NCI-H2029 (cell line): ENCODE data around the gene ARID5B.
"Not testable (repeated sequence)": the region's sequence is repeated elsewhere in the genome, so short reads cannot be mapped to it uniquely, and the experiment has no call there.

Experiments
- DNase-seq: peaks from one replicate; lab custom pipeline; 2025; lab: John Stamatoyannopoulos, UW

Gene ARID5B

DNA sequence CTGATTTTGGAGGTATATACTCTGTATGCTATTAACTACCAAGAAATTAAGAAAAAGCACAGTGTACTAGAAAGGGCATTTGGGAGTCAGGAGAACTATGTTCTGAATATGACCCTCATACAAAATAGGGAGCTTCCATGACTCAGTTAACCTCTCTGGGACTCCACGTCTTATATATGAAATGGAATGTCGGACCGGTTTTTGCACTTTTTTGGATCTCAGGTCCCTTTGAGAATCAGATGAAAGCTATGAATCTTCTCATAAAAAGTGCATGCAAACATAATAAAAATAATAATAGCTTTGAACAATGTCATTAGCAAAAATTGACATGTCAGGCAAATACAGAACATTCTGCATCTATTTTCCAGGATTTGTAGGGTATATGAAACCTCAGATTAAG, 113.0 kb downstream of the ARID5B start:
- DNase-seq = no peak

DNA sequence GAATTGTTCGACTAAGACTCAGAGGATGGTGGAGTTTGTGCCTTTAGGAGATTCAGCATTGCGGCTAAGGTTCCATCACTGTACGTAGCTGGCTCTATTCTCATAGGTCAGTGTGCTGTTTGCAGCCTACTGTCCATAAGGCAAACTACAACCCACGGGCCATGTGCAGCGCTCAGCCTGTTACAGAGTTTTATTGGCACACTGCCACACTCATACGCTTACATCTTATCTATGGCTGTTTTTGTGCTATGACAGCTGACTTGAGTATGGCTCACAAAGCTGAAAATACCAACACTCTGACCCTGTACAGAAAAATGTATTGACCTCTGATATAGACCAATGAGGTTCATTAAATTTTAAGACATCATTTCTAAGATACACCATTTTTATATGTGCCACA, 114.5 kb downstream of the ARID5B start:
- no peak for DNase-seq

DNA sequence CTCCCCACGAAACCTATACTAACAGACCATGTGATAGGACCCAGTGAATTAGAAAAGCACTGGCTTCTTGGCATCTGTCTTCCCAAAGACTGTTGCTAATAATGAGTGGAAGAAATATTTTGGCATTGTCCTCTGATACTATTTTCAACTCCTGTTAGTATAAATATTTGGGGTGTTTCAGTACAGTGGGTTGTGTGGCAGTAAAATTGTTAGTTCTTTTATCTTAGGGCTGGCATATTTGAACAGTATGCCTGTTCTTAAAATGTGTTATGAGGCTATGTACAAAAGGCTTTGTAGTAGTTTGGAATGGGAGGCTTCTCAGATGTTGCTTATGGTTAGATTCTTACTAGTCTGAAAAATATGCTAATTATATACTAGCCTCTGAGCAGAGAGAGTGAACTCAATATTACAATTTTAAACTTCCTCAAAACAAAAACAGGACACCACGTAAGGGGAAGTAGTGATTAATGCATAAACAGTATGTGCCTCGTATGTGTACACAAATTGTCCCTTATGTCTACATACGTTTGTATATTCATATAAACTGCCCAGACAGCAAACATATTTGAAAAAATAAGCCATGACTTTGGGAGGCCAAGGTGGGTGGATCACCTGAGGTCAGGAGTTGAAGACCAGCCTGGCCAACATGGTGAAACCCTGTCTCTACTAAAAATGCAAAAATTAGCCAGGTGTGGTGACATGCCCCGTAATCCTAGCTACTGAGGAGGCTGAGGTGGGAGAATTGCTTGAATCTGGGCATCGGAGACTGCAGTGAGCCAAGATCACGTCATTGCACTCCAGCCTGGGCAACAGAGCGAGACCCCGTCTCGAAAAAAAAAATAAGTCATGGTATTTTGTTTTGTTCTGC, 115.4 kb downstream of the ARID5B start:
- no peak for DNase-seq

DNA sequence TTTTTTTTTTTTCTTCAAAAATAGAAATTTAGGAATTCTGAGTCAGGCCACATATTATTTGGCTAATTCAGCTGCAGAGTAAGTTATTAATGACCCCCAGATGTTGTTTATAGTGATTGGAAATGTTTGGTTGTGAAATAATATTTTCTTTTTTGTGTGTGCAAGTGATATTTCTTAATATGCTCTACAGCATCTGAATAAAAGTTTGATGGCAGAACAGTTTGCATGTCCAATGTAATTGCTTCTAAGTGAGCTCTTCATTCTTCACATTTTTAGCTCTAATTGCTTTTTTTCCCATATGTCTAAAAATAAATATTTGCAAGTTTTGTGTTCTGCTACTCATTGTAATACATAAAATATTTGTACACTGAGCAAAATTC, 116.0 kb downstream of the ARID5B start:
- no peak for DNase-seq

DNA sequence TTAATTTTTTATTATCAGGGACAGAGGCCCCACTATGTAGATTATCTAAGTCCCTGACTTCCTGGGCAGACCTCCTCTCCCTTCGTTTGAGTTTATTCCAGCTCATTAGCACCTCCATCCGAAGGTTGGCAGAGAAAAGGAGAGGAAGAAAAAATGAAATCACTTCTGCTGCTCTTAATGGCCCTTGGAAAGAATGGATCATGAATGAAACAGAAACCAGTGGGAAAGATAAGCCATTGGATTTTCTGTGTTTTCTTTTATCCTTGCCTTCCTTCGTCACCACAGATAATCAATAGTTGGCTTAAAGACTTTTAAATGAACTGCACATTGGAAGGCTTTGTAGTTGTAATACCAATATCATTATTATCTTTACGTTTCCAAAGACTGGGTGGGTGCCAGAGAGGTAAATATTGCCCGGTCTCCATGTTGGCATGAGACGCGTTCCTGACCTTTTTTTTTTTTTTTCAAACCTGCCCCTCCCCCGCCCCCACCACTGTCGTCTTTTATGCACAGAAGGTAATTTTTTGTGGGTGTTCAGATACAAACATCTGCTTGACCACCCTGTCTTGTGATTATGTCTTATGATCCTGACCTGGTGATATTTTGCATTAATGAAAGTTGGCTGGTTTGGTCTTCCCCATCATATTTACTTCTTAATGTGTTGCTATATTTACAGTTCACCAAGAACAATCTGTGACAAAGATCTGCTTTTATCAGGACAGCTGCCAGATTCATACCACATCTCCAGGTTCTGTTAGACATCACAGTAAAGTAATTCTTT, 116.8 kb downstream of the ARID5B start:
- DNase-seq = no peak

DNA sequence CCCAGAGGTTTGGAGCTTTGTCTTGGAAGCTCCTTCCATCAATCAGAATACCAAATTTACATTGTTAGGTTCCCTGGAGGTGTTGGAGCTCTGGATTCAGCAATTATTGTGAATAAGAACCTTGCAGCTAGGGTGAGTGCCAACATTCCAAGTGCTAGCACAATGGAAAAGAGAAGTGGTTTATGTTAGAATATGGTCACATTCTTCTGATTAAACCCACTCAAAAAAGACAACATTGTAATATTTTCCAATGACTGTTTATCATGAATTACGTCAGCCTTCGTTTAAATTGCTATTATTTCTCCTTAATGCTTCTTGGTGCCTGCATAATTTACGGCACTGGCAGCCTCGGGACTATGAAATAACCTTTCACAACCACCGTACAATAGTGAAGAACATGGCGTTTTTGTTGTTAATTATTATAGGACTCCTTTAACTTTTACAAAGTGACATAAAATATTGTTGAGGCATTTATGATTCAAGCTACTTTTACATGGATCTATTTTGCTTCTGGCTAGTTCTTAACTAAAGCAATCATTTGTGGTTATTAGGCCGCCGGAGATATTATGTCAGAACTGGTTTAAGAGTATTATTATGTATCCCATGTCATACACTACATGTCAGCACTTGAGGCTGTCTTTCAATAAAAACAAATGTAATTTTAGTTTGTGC, 117.7 kb downstream of the ARID5B start:
- DNase-seq = no peak

DNA sequence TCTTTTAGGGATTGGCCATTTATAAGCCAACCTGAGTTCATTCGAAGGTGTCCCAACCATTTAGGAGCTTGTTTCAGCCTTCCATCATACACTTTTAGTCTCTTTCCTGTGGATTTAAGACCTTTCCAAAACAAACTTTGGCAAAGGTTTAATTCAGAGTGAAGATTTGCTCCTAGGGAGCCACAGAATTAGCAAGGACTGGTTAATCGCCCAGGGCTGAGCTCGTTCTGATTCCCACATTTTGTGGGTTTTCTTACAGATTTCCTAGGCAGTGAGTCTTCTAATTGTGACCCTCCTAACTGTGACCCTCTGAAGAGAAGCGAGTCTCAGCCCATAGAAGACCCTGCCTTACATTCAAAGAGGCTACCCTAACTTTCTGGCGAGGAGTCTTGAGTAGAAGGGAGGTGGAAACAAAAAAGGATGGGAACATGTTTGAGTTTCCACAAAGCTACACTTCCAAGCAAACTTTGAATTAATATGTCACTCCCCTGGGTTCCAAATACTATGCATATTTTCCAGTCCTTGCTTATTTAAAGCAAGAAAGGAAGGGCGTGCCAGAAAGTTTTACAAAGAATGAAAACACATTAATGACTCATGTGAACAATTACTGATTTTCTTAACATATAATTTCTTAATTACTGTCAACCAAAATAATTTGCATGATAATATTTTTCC, 118.3 kb downstream of the ARID5B start:
- no peak for DNase-seq

DNA sequence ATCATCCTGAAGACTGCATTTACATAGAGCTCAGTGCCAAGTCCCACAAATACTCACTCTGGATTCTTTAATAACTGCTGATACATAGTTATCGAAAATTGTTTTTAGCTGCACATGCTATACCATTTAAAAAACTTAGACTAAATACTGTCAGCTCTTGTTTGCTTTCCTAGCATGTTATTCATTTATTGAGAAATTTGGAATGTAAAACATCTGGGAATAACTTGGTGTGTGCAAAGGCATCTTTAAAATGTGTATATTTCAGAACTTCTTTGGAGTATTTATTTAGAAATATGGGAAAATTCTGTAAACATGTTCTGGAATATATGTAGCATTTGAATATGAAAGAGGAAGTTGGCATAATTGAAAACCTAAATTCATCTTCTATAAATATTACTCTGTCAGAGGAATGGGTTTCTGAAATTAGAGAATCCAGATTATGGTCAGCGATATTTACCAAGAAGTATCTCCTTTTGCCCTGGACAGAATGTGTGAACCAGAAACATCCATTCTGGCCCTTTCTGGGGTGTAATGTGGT, 119.7 kb downstream of the ARID5B start:
- DNase-seq = no peak

DNA sequence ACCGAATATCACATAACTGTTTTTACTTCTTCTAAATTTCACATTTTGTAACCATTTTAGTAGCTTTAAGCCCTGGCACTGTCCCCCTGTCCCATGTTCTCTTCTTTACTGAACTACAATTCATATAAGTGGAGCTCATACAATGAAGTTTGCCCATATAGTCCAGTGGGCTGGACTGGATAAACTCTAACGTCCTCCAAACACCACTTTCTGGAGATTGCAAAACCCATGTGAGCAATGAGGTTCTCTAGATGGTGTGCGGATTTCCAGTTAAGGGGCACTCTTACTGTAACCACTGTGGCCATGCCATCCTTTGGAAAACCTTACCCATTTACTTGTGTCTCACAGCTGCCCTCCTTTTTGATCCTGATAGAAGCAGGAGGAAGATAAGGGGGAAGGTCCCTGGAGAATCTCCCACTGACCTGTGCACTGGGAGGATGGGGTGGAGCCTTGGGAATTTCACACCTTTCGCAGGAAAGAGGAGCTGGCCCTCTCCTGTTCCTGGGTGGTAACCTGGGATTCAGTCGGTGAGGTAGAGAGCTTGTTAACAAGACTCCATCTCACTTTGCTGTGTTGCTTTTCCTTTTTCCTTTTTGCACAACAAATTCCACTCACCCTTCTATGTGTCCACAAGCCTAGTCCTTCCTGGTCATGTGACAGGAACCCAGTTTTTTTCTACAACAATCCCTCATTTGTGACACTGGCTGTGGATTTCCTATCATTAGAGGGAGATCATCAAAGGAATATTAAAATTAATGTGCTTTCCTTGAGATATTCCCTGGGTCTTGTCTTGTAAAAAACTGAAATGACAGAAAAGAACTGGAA, 120.7 kb downstream of the ARID5B start:
- DNase-seq = no peak

DNA sequence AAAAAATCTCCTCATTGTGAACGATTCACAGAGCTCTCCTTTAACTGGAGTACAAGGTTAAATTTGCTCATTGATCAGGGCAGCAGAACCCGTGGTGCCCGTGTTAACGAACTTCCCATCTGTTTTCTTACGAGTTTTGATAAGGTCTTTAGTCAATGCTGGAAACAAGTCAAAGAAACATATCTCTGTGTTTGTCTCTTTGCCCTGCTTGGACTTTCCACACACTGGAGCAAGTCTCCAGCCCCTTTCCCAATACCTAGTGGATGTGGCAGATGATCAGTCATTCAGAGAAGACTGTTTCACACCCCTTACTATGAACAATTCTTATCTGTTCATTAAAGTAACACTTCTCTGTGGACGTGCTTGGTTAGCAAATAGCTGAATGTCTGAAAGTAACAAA, 121.3 kb downstream of the ARID5B start:
- no peak for DNase-seq

DNA sequence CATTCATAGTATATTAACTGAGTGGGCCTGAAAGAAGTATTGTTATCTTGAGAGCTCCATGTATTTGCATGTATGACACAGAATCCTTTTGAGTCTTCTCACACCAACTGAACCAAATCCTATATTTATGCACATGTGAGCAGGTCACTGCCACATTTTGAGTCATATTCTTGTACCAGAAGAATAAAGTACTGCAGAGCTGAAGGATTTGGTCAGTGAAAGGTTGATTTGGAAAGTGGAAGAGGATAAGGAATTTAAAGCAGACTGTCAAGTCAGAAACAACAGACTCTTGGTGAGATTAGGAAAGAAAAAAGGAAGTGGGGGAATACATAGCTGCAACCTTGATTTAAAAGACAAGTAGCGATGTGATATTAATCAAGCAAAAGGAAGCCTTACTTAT, 121.8 kb downstream of the ARID5B start:
- DNase-seq = no peak

DNA sequence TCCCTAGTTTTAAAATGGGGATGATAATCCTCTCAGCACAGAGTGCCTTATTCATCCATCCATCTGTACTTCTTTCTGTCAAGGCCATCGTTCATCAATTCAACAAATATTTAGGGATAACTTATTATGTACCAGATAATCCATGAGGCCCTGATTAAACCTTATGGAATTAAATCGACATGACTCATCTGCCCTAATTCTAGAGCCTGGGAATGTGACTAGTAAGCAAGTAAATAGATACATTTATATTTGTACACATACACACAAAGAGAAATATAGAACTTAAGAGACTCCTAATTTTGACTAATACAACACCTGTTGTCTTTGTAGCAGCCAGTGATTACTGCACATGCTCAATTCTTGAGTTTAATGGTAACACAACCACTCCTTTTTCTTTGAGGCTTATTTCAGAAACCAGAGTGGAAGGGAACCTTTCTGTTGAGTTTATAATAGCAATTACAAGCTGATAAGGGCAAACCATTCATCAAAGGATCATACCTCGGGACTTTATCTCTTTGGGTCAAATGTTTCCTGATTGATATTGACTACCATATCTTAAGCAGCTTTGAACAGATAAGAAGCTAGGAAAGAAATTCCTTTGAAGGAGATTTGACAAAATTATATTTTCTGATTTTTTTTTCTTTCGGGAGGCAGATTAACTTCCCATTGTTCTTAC, 122.7 kb downstream of the ARID5B start:
- no peak for DNase-seq

DNA sequence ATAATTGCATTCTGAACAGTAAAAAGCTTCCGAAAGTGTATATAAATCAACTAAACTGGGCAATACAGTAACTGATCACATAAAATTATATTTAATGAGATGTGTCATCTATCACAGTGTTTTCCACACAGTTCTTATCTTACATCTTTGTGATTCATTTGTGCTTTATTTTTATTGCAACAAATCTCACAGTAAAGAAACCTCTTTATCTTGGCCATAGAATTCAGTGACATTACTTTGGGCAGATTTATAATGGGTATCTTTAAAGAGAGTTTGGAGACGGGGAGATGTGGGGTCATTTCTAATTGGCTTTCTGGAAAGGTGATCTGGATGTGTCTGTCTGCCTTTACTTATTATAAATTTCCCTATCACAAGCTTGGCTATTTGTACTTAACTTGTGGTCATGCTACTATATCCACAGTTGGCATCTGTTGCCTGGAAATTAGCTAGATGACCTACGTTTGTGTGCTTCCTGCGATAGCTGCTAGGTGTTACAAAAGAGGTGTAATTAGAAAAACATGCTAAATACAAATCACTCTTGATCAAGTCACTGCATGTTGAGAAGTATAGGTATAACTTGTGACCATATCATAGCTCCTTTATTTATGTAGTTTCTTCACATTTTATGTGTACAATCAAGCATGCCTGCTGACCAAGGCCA, 123.8 kb downstream of the ARID5B start:
- no peak for DNase-seq

DNA sequence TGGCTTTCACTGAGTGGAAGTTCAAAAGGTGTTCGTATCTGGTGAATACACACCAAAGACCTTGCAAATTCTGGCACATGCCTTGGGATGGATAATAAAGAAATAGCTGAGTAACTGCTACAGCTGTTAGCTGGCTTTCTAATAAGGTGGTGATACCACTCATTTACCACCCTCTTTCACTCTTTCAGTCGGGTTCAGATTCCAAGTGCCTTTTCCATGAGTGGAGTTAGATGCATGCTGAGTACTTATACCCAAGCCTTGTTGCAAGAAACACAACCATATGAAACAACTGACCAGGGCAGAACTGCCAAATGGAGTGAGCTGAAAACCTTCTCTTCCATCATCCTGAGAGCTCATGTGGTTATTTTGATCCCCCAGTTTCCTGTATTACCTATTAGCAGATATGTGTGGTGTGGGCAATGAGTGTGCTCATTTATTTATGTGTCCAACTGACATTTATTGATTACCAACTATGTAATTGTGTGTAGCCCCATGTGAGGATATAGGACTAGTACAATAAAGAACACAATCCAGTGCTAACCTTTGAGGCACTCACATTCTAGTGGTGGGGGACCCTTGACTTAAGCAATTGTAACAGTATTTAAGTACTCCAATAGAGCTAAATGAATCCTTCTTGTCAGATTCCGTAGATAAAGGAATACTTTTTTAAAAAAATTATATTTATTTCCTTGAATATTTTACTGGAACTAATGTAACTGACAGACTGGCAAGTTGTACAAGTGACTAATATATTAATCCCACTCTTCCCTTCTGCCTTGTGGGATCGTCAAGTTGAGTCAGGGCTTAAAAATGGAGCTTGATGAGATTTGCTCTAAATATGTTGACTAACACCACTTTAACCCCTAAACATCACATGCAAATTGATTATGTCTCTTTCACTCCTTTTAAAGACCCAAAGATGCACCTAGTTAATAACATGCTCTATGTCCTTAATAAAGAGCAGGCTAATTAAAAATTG, 124.7 kb downstream of the ARID5B start:
- no peak for DNase-seq

DNA sequence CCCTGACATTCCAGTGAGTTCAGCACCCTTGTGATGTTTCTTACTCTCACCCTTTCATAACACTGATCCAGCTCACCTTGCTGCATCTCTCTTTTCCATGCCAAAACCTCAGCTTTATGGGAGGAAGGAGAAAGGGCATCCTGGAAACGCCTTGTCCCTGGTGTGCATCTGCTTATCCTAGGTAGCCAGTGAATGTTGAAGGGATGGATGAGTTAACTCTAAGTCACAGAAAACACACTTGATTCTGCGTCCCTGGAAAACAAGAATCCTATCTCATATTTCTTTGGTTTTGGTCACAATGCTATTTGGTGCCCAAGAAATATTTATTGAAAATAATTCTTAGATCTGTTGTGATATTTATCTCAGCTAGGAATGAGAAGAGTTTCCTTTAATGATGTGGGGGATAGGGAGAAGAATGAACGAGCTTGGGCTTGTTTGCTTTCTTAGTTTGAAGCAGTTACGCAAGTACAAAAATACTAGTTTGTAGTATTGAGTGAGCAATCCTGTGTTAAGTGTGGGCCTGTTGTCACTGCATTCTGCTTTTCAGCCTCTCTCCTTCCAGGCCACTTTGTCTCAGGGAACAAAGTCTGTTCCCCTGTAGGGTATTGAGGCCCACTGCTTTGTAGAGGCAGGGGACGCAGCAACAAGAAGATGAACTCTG, 126.5 kb downstream of the ARID5B start:
- no peak for DNase-seq

DNA sequence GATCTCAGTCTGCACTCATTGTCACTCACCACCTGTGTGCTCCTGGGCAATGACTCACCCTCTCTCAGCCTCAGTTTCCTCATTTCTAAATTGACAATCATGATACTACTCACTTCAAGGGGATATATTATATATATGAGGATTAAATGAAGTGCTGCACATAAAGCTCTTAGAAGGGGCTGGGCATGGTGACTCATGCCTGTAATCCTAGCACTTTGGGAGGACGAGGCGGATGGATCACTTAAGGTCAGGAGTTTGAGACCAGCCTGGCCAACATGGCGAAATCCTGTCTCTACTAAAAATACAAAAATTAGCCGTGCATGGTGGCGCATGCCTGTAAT, 127.0 kb downstream of the ARID5B start:
- not testable (repeated sequence) for DNase-seq

DNA sequence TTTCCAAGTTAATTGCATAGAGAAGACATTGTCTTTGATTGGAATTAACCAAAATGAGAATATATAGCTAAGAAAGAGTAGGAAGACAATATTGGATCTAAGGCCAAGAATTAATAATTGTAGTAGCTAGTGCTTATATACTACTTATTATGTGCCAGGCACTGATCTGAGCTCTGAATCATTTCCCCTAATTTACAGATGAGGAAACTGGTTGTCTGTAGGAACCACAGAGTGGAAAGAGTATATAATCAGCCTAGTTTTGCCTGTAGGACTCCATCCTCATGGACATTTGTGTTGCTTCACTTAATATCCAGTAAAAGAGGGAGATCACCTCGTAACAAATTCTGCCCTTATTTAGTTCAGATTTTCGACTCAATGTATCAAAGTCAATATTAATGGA, 127.9 kb downstream of the ARID5B start:
- DNase-seq = no peak

DNA sequence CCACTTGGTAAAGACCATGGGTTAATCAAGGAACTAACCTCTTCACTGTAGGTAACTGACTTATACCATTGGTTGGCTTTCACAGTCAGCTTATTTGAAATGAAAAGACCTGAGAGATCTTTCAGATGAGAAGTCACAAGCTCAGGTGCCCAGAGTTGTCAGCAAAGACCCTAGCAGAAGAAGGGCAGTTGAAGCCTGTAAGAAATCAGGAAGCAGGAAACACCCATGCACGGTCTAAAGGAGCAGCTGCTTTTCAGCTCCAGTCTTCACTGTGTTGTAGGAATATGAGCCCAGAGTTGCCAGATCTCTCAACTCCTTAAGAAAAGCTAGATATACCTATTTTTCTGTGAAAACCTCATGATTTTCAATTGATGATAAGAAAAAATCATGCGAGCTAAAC, 130.0 kb downstream of the ARID5B start:
- no peak for DNase-seq
